OCI-LY1 (cell line): ENCODE measurements around the gene CHST3.

Experiments
- H2AFZ ChIP-seq: fragments of 200-600 bp; sonication (generic), shearing (Covaris generic); 2 replicates; pipeline ENCODE4 v1.6.0; 2014; ENCODE audit warnings: antibody characterized with exemption, mild to moderate bottlenecking, low read length
- H3F3A ChIP-seq: fragments of 200-600 bp; sonication (generic), shearing (Covaris generic); 2 replicates; pipeline ENCODE4 v1.6.0; 2014; ENCODE audit warnings: mild to moderate bottlenecking, antibody characterized with exemption, low read length, moderate library complexity; ENCODE audit not compliant: insufficient read depth
- H3K27ac ChIP-seq: fragments of 200-600 bp; sonication (generic); 2 replicates; pipeline ENCODE4 v1.5.1; 2014; ENCODE audit warnings: low read length, mixed run types, mild to moderate bottlenecking, low read depth; ENCODE audit not compliant: poor library complexity, severe bottlenecking
- H3K27me3 ChIP-seq: fragments of 200-600 bp; sonication (generic); 2 replicates; pipeline ENCODE4 v1.6.0; 2014; ENCODE audit warnings: antibody characterized with exemption, mild to moderate bottlenecking, low read length, moderate library complexity; ENCODE audit not compliant: insufficient read depth
- H3K36me3 ChIP-seq: fragments of 200-600 bp; sonication (generic); 2 replicates; pipeline ENCODE4 v1.6.1; 2014; ENCODE audit warnings: mild to moderate bottlenecking, antibody characterized with exemption, low read length, moderate library complexity, mixed read lengths; ENCODE audit not compliant: insufficient read depth
- H3K4me1 ChIP-seq: fragments of 200-600 bp; sonication (generic); 2 replicates; pipeline ENCODE4 v1.5.1; 2014; ENCODE audit warnings: mild to moderate bottlenecking, low read length, moderate library complexity; ENCODE audit not compliant: insufficient read depth, severe bottlenecking
- H3K4me2 ChIP-seq: fragments of 200-600 bp; sonication (generic), shearing (Covaris generic); 2 replicates; pipeline ENCODE4 v1.6.1; 2014; ENCODE audit warnings: low read length
- H3K4me3 ChIP-seq: fragments of 200-600 bp; sonication (generic); 2 replicates; pipeline ENCODE4 v1.5.1; 2014; ENCODE audit warnings: low read length, low read depth, mild to moderate bottlenecking, mixed read lengths; ENCODE audit not compliant: poor library complexity, severe bottlenecking
- H3K79me2 ChIP-seq: fragments of 200-600 bp; shearing (Covaris generic); 2 replicates; pipeline ENCODE4 v1.6.1; 2016; ENCODE audit warnings: mixed run types, low read length, mixed read lengths; ENCODE audit not compliant: insufficient read depth
- H3K9ac ChIP-seq: fragments of 200-600 bp; sonication (generic), shearing (Covaris generic); 2 replicates; pipeline ENCODE4 v1.6.1; 2014; ENCODE audit warnings: mild to moderate bottlenecking, low read length, mixed read lengths
- H3K9me2 ChIP-seq: fragments of 200-600 bp; sonication (generic), shearing (Covaris generic); 2 replicates; pipeline ENCODE4 v1.6.1; 2014; ENCODE audit warnings: low read depth, mild to moderate bottlenecking, low read length, mixed read lengths
- H3K9me3 ChIP-seq: fragments of 200-600 bp; shearing (Covaris generic); 2 replicates; pipeline ENCODE4 v1.6.1; 2014; ENCODE audit warnings: low read length, mixed read lengths
- H4K20me1 ChIP-seq: fragments of 200-600 bp; sonication (generic), shearing (Covaris generic); 2 replicates; pipeline ENCODE4 v1.6.0; 2016; ENCODE audit warnings: mild to moderate bottlenecking, low read length; ENCODE audit not compliant: insufficient read depth
- CTCF ChIP-seq: fragments of 200-600 bp; sonication (generic), shearing (Covaris generic); IDR thresholded peaks from 2 replicates; pipeline ENCODE4 v1.5.1; 2017; ENCODE audit warnings: mild to moderate bottlenecking, antibody characterized with exemption, low read length, moderate library complexity, mixed read lengths
- EZH2 ChIP-seq: fragments of 200-600 bp; sonication (generic), shearing (Covaris generic); IDR thresholded peaks from 2 replicates; pipeline ENCODE4 v1.8.0; 2017; ENCODE audit warnings: borderline replicate concordance, mixed run types, mild to moderate bottlenecking, antibody characterized with exemption, low read length, moderate library complexity, mixed read lengths

CHST3 gene

GRCh38 chr10:71970869-71971268 lies 6.7 kb downstream of the CHST3 start:
- Histone ChIP-seq H3K4me1 (no peaks in the 10 kb centered on the region), H3F3A (no peaks in the 10 kb centered on the region), H3K79me2 (no peaks in the 10 kb centered on the region), H3K27me3 (peaks cover 17% of the 10 kb centered on the region), H3K9me2 (no peaks in the 10 kb centered on the region), H2AFZ (no peak overlapping the region), H3K27ac (no peak overlapping the region), H3K36me3 (no peaks in the 10 kb centered on the region), H3K9ac (no peak overlapping the region), H3K4me2 (no peak overlapping the region), H3K9me3 (no peaks in the 10 kb centered on the region), H4K20me1 (no peaks in the 10 kb centered on the region), H3K4me3 (no peak overlapping the region)
- TF ChIP-seq CTCF: no peak
- no peak for TF ChIP-seq EZH2

GRCh38 chr10:71971311-71971731 lies 7.1 kb downstream of the CHST3 start:
- Histone ChIP-seq H3K9me2 (no peaks in the 10 kb centered on the region), H3K79me2 (no peaks in the 10 kb centered on the region), H3K4me2 (no peak overlapping the region), H3K27ac (no peak overlapping the region), H3K4me3 (no peak overlapping the region), H3K4me1 (no peaks in the 10 kb centered on the region), H3K27me3 (peaks cover 17% of the 10 kb centered on the region), H3K36me3 (no peaks in the 10 kb centered on the region), H3F3A (no peaks in the 10 kb centered on the region), H3K9me3 (no peaks in the 10 kb centered on the region), H3K9ac (no peak overlapping the region), H4K20me1 (no peaks in the 10 kb centered on the region), H2AFZ (no peak overlapping the region)
- no peak for TF ChIP-seq CTCF
- TF ChIP-seq EZH2: no peak

- Histone ChIP-seq H3F3A (no peaks in the 10 kb centered on the region), H4K20me1 (no peaks in the 10 kb centered on the region), H3K36me3 (no peaks in the 10 kb centered on the region), H3K79me2 (no peaks in the 10 kb centered on the region), H2AFZ (no peak overlapping the region), H3K4me1 (no peaks in the 10 kb centered on the region), H3K27ac (no peak overlapping the region), H3K9me3 (no peaks in the 10 kb centered on the region), H3K9me2 (no peaks in the 10 kb centered on the region), H3K27me3 (peaks cover 17% of the 10 kb centered on the region), H3K4me2 (no peak overlapping the region), H3K9ac (no peak overlapping the region), H3K4me3 (no peak overlapping the region)
- TF ChIP-seq CTCF: no peak
- TF ChIP-seq EZH2: no peak
Observed at GRCh38 chr10:71971769-71972555, 7.8 kb downstream of the CHST3 start.
